HCT116 (cell line): ENCODE measurements around the gene APBB3. TPM values are rescaled to one million over a fixed set of nuclear protein-coding genes. Genes with fewer than 3 reads are reported as not detected.
"Not testable (repeated sequence)": the region's sequence is repeated elsewhere in the genome, so short reads cannot be mapped to it uniquely, and the experiment has no call there.

Source experiments
- ATAC-seq: fragments of 200-7000 bp; cut with Tn5 transposase; 2 replicates; pipeline ENCODE4 v1.9.1; 2020; ENCODE audit warnings: mild to moderate bottlenecking, moderate library complexity
- BruUV-seq: library from RNA; stranded (reverse); fragments of 400-500 nt; replicated peaks from 2 replicates; lab custom pipeline; 2021; lab: Mats Ljungman, UMichigan
- CTCF ChIA-PET: fragments of 300-600 bp; sonication (Branson Sonifier 250); formaldehyde crosslinking; loops from one replicate; lab custom pipeline; 2021; ENCODE audit warnings: antibody characterized with exemption; lab: Charles Lee
- POLR2A ChIA-PET: fragments of 300-600, 350-600 bp; sonication (Branson Sonifier 250); formaldehyde crosslinking; loops from one replicate; lab custom pipeline; 2021; ENCODE audit warnings: antibody characterized with exemption; lab: Charles Lee
- RAD21 ChIA-PET, 2 experiments: fragments of 300-600 bp; sonication (Branson Sonifier 250); formaldehyde crosslinking; loops; one replicate each; lab custom pipeline; 2023; ENCODE audit warnings: low total read pairs in 2 of 2; ENCODE audit not compliant: uncharacterized antibody in 2 of 2, unreplicated experiment in 2 of 2, low non-redundant PET in 1 of 2; lab: Charles Lee
- DNase-seq: peaks from one replicate; pipeline ENCODE4 v3.0.0-alpha.2; 2010; ENCODE audit warnings: low read depth, low spot score
- H2AFZ ChIP-seq: fragments of 200-600 bp; shearing (Covaris generic), sonication (generic); 2 replicates; pipeline ENCODE4 v1.6.1; 2017; ENCODE audit warnings: low read depth, mixed run types, mixed read lengths, antibody characterized with exemption, low read length; ENCODE audit not compliant: poor library complexity, severe bottlenecking
- H3K27ac ChIP-seq: 2 replicates; pipeline ENCODE4 v1.5.1; 2012; ENCODE audit warnings: low read depth, low read length
- H3K27me3 ChIP-seq: fragments of 200-600 bp; sonication (generic); 2 replicates; pipeline ENCODE4 v1.6.1; 2016; ENCODE audit warnings: mixed run types, low read length, mixed read lengths; ENCODE audit not compliant: insufficient read depth
- H3K36me3 ChIP-seq, 2 experiments: fragments of 200-500 bp in 1 of 2; fragments of 200-600 bp in 1 of 2; sonication (Bioruptor generic) in 1 of 2; sonication (generic) in 1 of 2; 2 replicates each; pipeline versions ENCODE4 v1.5.1 to v1.6.1; 2014 to 2016; ENCODE audit warnings: low read length in 2 of 2, inconsistent platforms in 1 of 2, mixed read lengths in 1 of 2, mixed run types in 1 of 2; ENCODE audit not compliant: insufficient read depth in 2 of 2, control insufficient read depth in 1 of 2
- H3K4me1 ChIP-seq, 2 experiments: fragments of 200-600 bp in 1 of 2; sonication (generic) in 1 of 2; 2 replicates each; pipeline versions ENCODE4 v1.5.1 to v1.6.1; 2012 to 2017; ENCODE audit warnings: low read length in 2 of 2, inconsistent platforms in 1 of 2, mild to moderate bottlenecking in 1 of 2, mixed read lengths in 1 of 2, mixed run types in 1 of 2, moderate library complexity in 1 of 2; ENCODE audit not compliant: insufficient read depth in 2 of 2, control insufficient read depth in 1 of 2
- H3K4me2 ChIP-seq: fragments of 200-600 bp; sonication (generic); 2 replicates; pipeline ENCODE4 v1.6.1; 2017; ENCODE audit warnings: mixed run types, low read length, mixed read lengths
- H3K4me3 ChIP-seq, 2 experiments: fragments of 200-600 bp in 1 of 2; sonication (generic) in 1 of 2; replicated peaks in 1 of 2; 2 replicates each; pipeline ENCODE4 v1.5.1; 2011 to 2016; ENCODE audit warnings: low read length in 2 of 2, control low read depth in 1 of 2, low read depth in 1 of 2, mild to moderate bottlenecking in 1 of 2, mixed read lengths in 1 of 2, mixed run types in 1 of 2
- H3K79me2 ChIP-seq: fragments of 200-600 bp; sonication (generic); 2 replicates; pipeline ENCODE4 v1.6.1; 2017; ENCODE audit warnings: mild to moderate bottlenecking, mixed run types, low read length, moderate library complexity, mixed read lengths; ENCODE audit not compliant: insufficient read depth
- H3K9ac ChIP-seq: fragments of 200-600 bp; sonication (generic); 2 replicates; pipeline ENCODE4 v1.6.1; 2016; ENCODE audit warnings: low read length, mixed read lengths
- H3K9me2 ChIP-seq: fragments of 200-600 bp; sonication (generic), shearing (Covaris generic); 2 replicates; pipeline ENCODE4 v1.6.1; 2017; ENCODE audit warnings: mixed run types, mild to moderate bottlenecking, moderate library complexity; ENCODE audit not compliant: insufficient read depth
- H3K9me3 ChIP-seq, 2 experiments: fragments of 200-500 bp in 1 of 2; fragments of 200-600 bp in 1 of 2; sonication (Bioruptor generic) in 1 of 2; sonication (generic) in 1 of 2; 2 replicates each; pipeline ENCODE4 v1.6.1; 2014 to 2017; ENCODE audit warnings: low read length in 2 of 2, mixed read lengths in 2 of 2, inconsistent platforms in 1 of 2, low read depth in 1 of 2, mild to moderate bottlenecking in 1 of 2, mixed run types in 1 of 2, moderate library complexity in 1 of 2; ENCODE audit not compliant: control insufficient read depth in 1 of 2, insufficient read depth in 1 of 2
- H4K20me1 ChIP-seq: fragments of 200-600 bp; sonication (generic), shearing (Covaris generic); 2 replicates; pipeline ENCODE4 v1.6.1; 2017; ENCODE audit warnings: mixed run types, mild to moderate bottlenecking, moderate library complexity; ENCODE audit not compliant: insufficient read depth
- ATF3 ChIP-seq: IDR thresholded peaks from 2 replicates; pipeline ENCODE4 v1.6.1; 2012
- CEBPB ChIP-seq: IDR thresholded peaks from 2 replicates; pipeline ENCODE4 v1.6.1; 2012; ENCODE audit warnings: low read depth
- EGR1 ChIP-seq: IDR thresholded peaks from 2 replicates; pipeline ENCODE4 v1.6.1; 2012; ENCODE audit warnings: low read depth
- ELF1 ChIP-seq: IDR thresholded peaks from 2 replicates; pipeline ENCODE4 v1.6.1; 2012; ENCODE audit warnings: low read depth, borderline replicate concordance
- FOSL1 ChIP-seq: IDR thresholded peaks from 2 replicates; pipeline ENCODE4 v1.6.1; 2012; ENCODE audit warnings: low read depth
- JUND ChIP-seq: IDR thresholded peaks from 2 replicates; pipeline ENCODE4 v1.6.1; 2012
- POLR2AphosphoS5 ChIP-seq: IDR thresholded peaks from 2 replicates; pipeline ENCODE4 v1.6.1; 2011; ENCODE audit warnings: mild to moderate bottlenecking, low read depth, low read length, moderate library complexity
- SIN3A ChIP-seq: IDR thresholded peaks from 2 replicates; pipeline ENCODE4 v1.6.1; 2012; ENCODE audit warnings: low read depth
- TCF7L2 ChIP-seq: IDR thresholded peaks from 2 replicates; pipeline ENCODE4 v1.7.0; 2011; ENCODE audit warnings: borderline replicate concordance, inconsistent platforms; ENCODE audit not compliant: insufficient read depth, insufficient read length; ENCODE audit errors: extremely low read depth
- YY1 ChIP-seq: IDR thresholded peaks from 2 replicates; pipeline ENCODE4 v1.6.1; 2011; ENCODE audit warnings: low read length, low read depth, moderate library complexity, mild to moderate bottlenecking; ENCODE audit not compliant: insufficient replicate concordance; ENCODE audit errors: extremely low read depth
- ZBTB33 ChIP-seq: IDR thresholded peaks from 2 replicates; pipeline ENCODE4 v1.6.1; 2011; ENCODE audit warnings: mild to moderate bottlenecking, low read length, moderate library complexity; ENCODE audit not compliant: insufficient replicate concordance; ENCODE audit errors: extremely low read depth
- ZFX ChIP-seq: fragments of 450-650 bp; IDR thresholded peaks from 2 replicates; pipeline ENCODE4 v1.6.1; 2017
- ZNF274 ChIP-seq: fragments of 200-500 bp; sonication (Bioruptor generic); IDR thresholded peaks from 2 replicates; pipeline ENCODE4 v1.6.1; 2014; ENCODE audit warnings: mild to moderate bottlenecking, low read depth, low read length, inconsistent platforms
- intact Hi-C: fragments of 100-400 bp; cut with micrococcal nuclease; formaldehyde crosslinking; loops from 2 replicates; pipeline ENCODE4 v1.10.0; 2022
- total RNA-seq: library from RNA; stranded (reverse); gene quantifications from one replicate; pipeline ENCODE4 v1.2.1, GENCODE V29; 2021; ENCODE audit not compliant: unreplicated experiment

The APBB3 gene
- total RNA-seq, 1 experiment from 2014 or later: 28.4 TPM

GRCh38 chr5:140587495-140587894 is 23.1 kb upstream of the APBB3 start:
- Histone ChIP-seq H3K36me3 (no peaks in the 10 kb centered on the region), H3K27ac (no peak overlapping the region), H3K79me2 (no peaks in the 10 kb centered on the region), H3K4me3 (no peak overlapping the region), H2AFZ (no peak overlapping the region), H3K9me2 (no peaks in the 10 kb centered on the region), H3K9me3 (no peaks in the 10 kb centered on the region), H3K4me2 (no peak overlapping the region), H3K9ac (no peak overlapping the region), H4K20me1 (no peaks in the 10 kb centered on the region), H3K4me1 (no peaks in the 10 kb centered on the region; a peak in 1 of 4 replicates), H3K27me3 (no peaks in the 10 kb centered on the region)
- no peak for DNase-seq
- no peak for ATAC-seq
- TF ChIP-seq JUND (no peak), ZNF274 (no peak), FOSL1 (no peak), ZFX (no peak), ATF3 (no peak), POLR2AphosphoS5 (no peak), ZBTB33 (no peak), TCF7L2 (no peak), CEBPB (no peak), SIN3A (no peak), ELF1 (no peak), YY1 (no peak), EGR1 (no peak)
- CTCF ChIA-PET: no interaction called here
- intact Hi-C loops: no loop called here
- RAD21 ChIA-PET: interaction anchor here in 1 of 2 experiments (0.7 kb wide), 1 partner anchor 47 kb away, joined by 3 read pairs; no protein-coding TSS in a partner anchor
- POLR2A ChIA-PET: no interaction called here
- no TSS peak for BruUV-seq

GRCh38 chr5:140579188-140579747 is 14.9 kb upstream of the APBB3 start:
- BruUV-seq, CTCF ChIA-PET: not testable (repeated sequence)

More at GRCh38 chr5:140579188-140579747, 14.9 kb upstream of the APBB3 start:
- H3K27ac ChIP-seq, POLR2A ChIA-PET, H4K20me1 ChIP-seq, H3K36me3 ChIP-seq, ATAC-seq, H3K9me2 ChIP-seq, H3K4me1 ChIP-seq, RAD21 ChIA-PET, H3K9ac ChIP-seq, H3K9me3 ChIP-seq, H3K4me2 ChIP-seq, H3K27me3 ChIP-seq, H3K79me2 ChIP-seq, DNase-seq, H3K4me3 ChIP-seq, H2AFZ ChIP-seq: not testable (repeated sequence)
- intact Hi-C loops: loop anchor here (5.0 kb wide), 1 partner anchor 58 kb away; the partner anchor contains the start of gene TMCO6
